Naive thymus-derived CD8-positive, alpha-beta T cell (primary cell): ENCODE results near the gene ARFGAP2. TPM values are rescaled to one million over a fixed set of nuclear protein-coding genes. Genes with fewer than 3 reads are reported as not detected.
"Not testable (repeated sequence)": the region's sequence is repeated elsewhere in the genome, so short reads cannot be mapped to it uniquely, and the experiment has no call there.

Source experiments
- ATAC-seq, 2 donors: fragments of 150-1000 bp; cut with Tn5 transposase in 1 of 2; sonication (Bioruptor Pico), chemical (Tn5 transposase) in 1 of 2; 1 replicate in 1 of 2; 2 replicates in 1 of 2; pipeline ENCODE4 v1.10.0; 2021; ENCODE audit warnings: mild to moderate bottlenecking in 2 of 2, moderate library complexity in 2 of 2
- POLR2A ChIA-PET: fragments of 350-600 bp; sonication (Branson Sonifier 250); formaldehyde crosslinking; loops from one replicate; lab custom pipeline; 2021; ENCODE audit warnings: antibody characterized with exemption; lab: Charles Lee
- DNase-seq, 10 donors: peaks; one replicate each; pipeline versions ENCODE4 v3.0.0 to v3.0.0-alpha.2; 2020 to 2022
- H3K27ac Mint-ChIP-seq, 10 donors: one replicate each; pipeline ENCODE4 v1.8.0; 2020 to 2022; ENCODE audit warnings: mild to moderate bottlenecking in 10 of 10, mixed read lengths in 10 of 10, moderate library complexity in 4 of 10, inconsistent platforms in 1 of 10
- H3K27me3 Mint-ChIP-seq, 5 donors: one replicate each; pipeline ENCODE4 v1.8.0; 2021 to 2022; ENCODE audit warnings: mixed read lengths in 5 of 5
- H3K36me3 Mint-ChIP-seq, 3 donors: one replicate each; pipeline ENCODE4 v1.8.0; 2020 to 2022; ENCODE audit warnings: mixed read lengths in 3 of 3, mild to moderate bottlenecking in 2 of 3, inconsistent platforms in 1 of 3
- H3K4me1 Mint-ChIP-seq, 4 donors: one replicate each; pipeline ENCODE4 v1.8.0; 2021 to 2022; ENCODE audit warnings: mixed read lengths in 4 of 4
- H3K4me3 Mint-ChIP-seq, 10 donors: one replicate each; pipeline ENCODE4 v1.8.0; 2020 to 2022; ENCODE audit warnings: mild to moderate bottlenecking in 10 of 10, mixed read lengths in 10 of 10, moderate library complexity in 6 of 10, inconsistent platforms in 1 of 10
- H3K9me3 Mint-ChIP-seq, 9 donors: one replicate each; pipeline ENCODE4 v1.8.0; 2020 to 2022; ENCODE audit warnings: mixed read lengths in 9 of 9, mild to moderate bottlenecking in 3 of 9, inconsistent platforms in 1 of 9, moderate library complexity in 1 of 9
- polyA plus RNA-seq, 3 donors: library from polyadenylated mRNA; unstranded; fragments of 300-500 nt; fragmentation: Illumina TruSeq; gene quantifications; one replicate each; pipeline ENCODE4 v1.2.3, GENCODE V29; 2021
- total RNA-seq, 8 experiments: library from RNA in 2 of 8; stranded (reverse) in 2 of 8; gene quantifications; one replicate each; pipeline ENCODE4 v1.2.3 and lab custom pipeline; 2021 to 2026

Gene ARFGAP2
- total and polyA plus RNA-seq, 5 experiments from 2014 or later, result 97.8 to 172 (median 111) TPM

DNA sequence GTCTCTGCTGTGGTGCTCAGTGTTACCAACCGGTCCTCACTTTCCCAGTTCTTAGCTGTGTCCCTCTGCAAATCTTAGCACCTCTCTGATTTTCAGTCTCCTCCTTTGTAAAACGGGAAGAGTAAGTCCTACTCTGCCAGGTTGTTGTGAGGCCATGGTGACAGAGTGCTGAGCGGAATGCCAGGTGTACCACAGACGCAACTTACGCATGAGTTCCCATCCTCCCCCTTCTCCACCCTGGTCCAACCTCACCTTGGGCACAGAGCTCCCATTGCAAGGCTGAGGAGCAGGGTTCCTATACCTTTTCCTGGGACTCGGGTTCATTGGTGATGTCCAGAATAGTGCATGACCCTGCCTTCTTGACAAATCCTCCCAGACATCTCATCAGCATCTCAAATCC lies 30.8 kb upstream of the ARFGAP2 start:
- no peak for ATAC-seq
- no peak for DNase-seq
- Mint-ChIP-seq H3K4me3 (no peak overlapping the region), H3K4me1 (peaks cover 0 to 2% (median 0%) of the 10 kb centered on the region in 4 donors), H3K9me3 (no peaks in the 10 kb centered on the region), H3K27me3 (no peaks in the 10 kb centered on the region), H3K27ac (no peak overlapping the region), H3K36me3 (no peaks in the 10 kb centered on the region)
- POLR2A ChIA-PET, result interaction anchor here (1.2 kb wide), 1 partner anchor 20 kb away, joined by 4 read pairs; no protein-coding TSS in a partner anchor

DNA sequence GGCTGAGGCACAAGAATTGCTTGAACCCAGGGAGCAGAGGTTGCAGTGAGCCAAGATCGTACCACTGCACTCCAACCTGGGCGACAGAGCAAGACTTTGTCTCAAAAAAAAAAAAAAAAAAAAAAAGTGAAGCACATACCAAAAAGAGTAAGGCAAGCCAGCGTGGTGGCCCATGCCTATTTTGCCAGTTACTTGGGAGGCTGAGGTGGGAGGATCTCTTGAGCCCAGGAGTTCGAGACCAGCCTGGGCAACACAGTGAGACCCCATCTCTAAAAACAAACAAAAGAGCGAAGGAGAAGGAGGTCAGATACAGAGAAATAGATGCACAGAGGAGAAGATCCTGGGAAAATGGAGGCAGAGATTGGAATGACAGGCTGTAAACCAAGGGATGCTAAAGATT lies 29.9 kb upstream of the ARFGAP2 start:
- peak overlapping the region in 2 of 10 donors; percentile 16 to 21 for H3K27ac Mint-ChIP-seq
- H3K4me3 Mint-ChIP-seq, DNase-seq, H3K4me1 Mint-ChIP-seq, H3K9me3 Mint-ChIP-seq, H3K36me3 Mint-ChIP-seq, H3K27me3 Mint-ChIP-seq, ATAC-seq: not testable (repeated sequence)
- POLR2A ChIA-PET, result interaction anchor here (1.5 kb wide), 1 partner anchor 9 kb away, joined by 3 read pairs; no protein-coding TSS in a partner anchor

DNA sequence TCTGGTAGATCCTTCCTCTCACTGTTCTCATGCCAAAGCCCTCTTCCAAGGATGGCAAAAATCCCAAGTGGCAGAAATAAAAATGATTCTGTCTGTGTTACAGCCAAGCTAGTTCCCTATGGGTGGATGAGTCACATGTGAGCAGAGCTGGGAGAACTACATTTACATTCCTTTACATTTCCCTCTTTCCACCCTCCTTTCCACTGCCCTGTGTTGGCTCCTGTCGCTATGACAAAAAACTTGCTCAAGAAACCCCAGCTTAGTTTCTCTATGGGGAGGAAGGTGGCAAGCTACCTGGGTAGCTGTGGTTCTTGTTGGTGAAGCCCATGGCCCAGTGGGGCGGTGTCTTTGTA lies 27.9 kb upstream of the ARFGAP2 start:
- Mint-ChIP-seq H3K4me3 (no peak overlapping the region), H3K27me3 (no peaks in the 10 kb centered on the region), H3K4me1 (peaks cover 0 to 2% (median 0%) of the 10 kb centered on the region in 4 donors), H3K27ac (no peak overlapping the region), H3K36me3 (no peaks in the 10 kb centered on the region), H3K9me3 (no peaks in the 10 kb centered on the region)
- POLR2A ChIA-PET, result interaction anchor here (0.9 kb wide), 1 partner anchor 10 kb away, joined by 5 read pairs; the partner anchor contains the start of gene DDB2
- ATAC-seq (no peak), DNase-seq (no peak)

DNA sequence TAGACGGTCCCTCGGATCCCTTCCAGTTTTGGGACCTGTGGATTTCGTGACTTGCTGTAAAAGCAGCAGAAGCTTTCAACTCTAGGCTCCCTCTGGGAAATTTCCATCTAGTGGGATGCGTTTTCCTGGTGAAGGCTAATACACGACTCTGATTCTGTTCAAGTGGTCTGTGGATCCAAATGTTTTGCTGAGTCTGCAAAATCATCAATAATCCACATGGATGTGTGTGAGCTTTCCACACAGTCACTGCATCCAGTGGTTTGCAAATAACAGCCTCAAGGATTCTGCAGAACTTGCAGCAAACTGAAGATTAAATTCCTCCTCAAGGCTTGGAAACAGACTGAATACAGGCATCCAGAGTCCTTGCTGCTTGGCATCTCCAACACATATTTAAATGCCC lies 25.9 kb upstream of the ARFGAP2 start:
- Mint-ChIP-seq H3K9me3 (no peaks in the 10 kb centered on the region), H3K4me3 (no peak overlapping the region), H3K36me3 (no peaks in the 10 kb centered on the region), H3K27me3 (peaks cover 0 to 2% (median 0%) of the 10 kb centered on the region in 5 donors), H3K27ac (no peak overlapping the region), H3K4me1 (peaks cover 0 to 2% (median 0%) of the 10 kb centered on the region in 4 donors)
- ATAC-seq (no peak), DNase-seq (no peak)
- POLR2A ChIA-PET, result interaction anchor here (0.7 kb wide), 1 partner anchor 8 kb away, joined by 3 read pairs; no protein-coding TSS in a partner anchor

DNA sequence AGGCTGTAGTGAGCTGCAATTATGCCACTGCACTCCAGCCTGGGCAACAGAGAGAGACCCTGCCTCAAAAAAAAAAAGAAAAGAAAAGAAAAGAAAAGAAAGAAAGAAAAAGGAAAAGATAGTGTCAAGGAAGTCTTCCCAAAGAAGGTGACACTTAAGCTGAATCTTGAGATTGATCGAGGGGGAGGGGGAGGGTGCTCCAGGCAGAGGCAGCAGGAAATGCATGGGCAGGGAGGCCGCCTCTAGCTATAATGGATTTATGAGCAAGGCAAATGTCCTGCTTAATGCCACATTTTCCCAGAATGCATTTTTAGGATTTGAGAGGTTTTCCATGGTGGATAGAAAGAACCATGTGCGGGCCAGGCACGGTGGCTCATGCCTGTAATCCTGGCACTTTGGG lies 24.3 kb upstream of the ARFGAP2 start:
- no peak overlapping the region for H3K27ac Mint-ChIP-seq
- H3K9me3 Mint-ChIP-seq, result no peaks in the 10 kb centered on the region
- no peak overlapping the region for H3K4me3 Mint-ChIP-seq
- peaks cover 0 to 2% (median 0%) of the 10 kb centered on the region in 5 donors for H3K27me3 Mint-ChIP-seq
- H3K36me3 Mint-ChIP-seq, result no peaks in the 10 kb centered on the region
- no peaks in the 10 kb centered on the region for H3K4me1 Mint-ChIP-seq
- POLR2A ChIA-PET, result no interaction called here
- ATAC-seq (no peak), DNase-seq (no peak)

DNA sequence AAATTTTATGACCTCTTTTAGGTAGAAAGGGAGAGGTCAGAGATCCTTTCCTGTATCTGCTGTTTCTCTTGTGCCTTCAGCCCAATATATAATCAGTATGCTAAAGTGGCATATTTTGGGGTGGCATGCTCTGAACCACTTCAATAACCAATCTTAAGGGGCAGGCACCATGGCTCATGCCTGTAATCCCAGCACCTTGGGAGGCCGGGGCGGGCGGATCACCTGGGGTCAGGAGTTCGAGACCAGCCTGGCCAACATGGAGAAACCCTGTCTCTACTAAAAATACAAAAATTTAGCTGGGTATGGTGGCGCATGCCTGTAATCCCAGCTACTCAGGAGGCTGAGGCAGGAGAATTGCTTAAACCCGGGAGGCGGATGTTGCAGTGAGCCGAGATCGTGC lies 21.5 kb upstream of the ARFGAP2 start:
- DNase-seq, H3K9me3 Mint-ChIP-seq, H3K4me1 Mint-ChIP-seq, ATAC-seq, POLR2A ChIA-PET, H3K27ac Mint-ChIP-seq, H3K27me3 Mint-ChIP-seq, H3K36me3 Mint-ChIP-seq, H3K4me3 Mint-ChIP-seq: not testable (repeated sequence)

DNA sequence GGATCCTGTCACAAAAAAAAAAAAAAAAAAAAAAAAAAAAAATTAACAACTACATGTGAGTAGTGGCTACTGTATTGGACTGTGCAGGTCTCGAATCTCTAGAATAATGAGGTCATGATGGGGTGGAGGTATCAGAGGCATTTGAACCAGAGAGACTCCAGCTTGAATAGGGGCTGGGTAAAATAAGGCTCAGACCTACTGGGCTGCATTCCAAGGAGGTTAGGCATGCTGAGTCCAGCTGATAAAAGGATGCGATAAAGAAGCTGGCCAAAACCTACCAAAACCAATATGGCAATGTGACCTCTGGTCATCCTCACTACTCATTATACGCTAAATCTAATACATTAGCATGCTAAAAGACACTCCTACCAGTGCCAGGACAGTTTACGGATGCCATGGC lies 15.4 kb upstream of the ARFGAP2 start:
- DNase-seq, result no peak
- Mint-ChIP-seq H3K9me3 (no peaks in the 10 kb centered on the region), H3K27ac (peak overlapping the region in 1 of 10 donors; percentile 34), H3K36me3 (no peaks in the 10 kb centered on the region), H3K4me3 (no peak overlapping the region), H3K27me3 (peaks cover 0 to 13% (median 5%) of the 10 kb centered on the region in 5 donors), H3K4me1 (peaks cover 0 to 4% (median 2%) of the 10 kb centered on the region in 4 donors)
- POLR2A ChIA-PET, result no interaction called here
- ATAC-seq, result no peak

DNA sequence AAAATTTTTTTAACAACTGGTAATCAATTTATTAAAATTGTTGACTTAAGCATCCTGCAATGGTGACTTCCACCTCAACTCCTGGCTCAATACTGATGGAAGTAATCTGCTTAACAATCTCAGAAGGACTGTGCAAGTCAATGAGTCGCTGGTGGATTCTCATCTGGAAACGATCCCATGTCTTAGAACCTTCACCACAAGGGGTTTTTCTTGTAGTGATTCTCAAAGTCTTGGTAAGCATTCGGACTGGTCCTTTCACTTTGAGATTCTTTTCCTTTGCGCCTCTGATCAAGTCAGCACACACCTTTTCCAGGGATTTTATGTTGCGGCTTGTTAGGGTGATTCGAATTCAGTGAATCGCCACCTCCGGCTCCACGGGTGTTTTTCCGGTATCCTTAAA lies 14.5 kb upstream of the ARFGAP2 start:
- H3K4me3 Mint-ChIP-seq, ATAC-seq, H3K36me3 Mint-ChIP-seq, H3K9me3 Mint-ChIP-seq, H3K4me1 Mint-ChIP-seq, H3K27ac Mint-ChIP-seq, DNase-seq: not testable (repeated sequence)
- POLR2A ChIA-PET, result interaction anchor here (0.6 kb wide), 1 partner anchor 38 kb away, joined by 4 read pairs; no protein-coding TSS in a partner anchor
- peaks cover 0 to 17% (median 5%) of the 10 kb centered on the region in 5 donors for H3K27me3 Mint-ChIP-seq

DNA sequence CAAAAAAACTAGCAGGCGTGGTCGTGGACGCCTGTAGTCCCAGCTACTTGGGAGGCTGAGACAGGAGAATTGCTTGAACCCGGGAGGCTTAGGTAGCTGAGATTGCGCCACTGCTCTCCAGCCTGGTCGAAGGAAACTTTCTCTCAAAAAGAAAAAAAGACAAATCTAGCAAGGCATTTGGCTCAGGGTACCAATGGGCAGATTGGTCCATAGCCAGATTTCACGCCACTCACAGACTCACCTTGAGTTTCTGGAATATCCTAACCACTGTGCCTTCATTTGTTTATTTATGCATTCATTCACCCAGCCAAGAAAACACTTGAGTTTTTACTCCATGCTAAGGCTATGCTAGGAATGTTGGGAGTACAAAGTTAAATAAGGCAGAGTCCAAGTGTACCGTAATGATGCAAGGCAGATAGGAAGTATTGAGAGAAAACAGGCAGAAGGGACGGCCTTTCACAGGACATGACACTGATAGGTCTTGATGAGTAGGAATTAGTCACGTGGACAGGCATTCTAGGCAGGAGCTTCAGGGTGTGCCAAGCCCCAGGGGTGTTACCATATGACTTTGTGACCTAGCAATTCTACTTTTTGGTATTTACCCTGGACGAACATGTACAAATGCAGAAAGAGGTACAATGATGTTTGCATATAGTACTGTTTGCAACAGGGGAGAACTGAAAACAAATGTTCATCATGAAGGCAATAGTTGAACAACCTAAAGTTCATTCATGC lies 12.6 kb upstream of the ARFGAP2 start:
- Mint-ChIP-seq H3K36me3 (no peaks in the 10 kb centered on the region), H3K27me3 (peaks cover 2 to 24% (median 5%) of the 10 kb centered on the region in 5 donors), H3K4me3 (no peak overlapping the region), H3K4me1 (peaks cover 3 to 9% (median 7%) of the 10 kb centered on the region in 4 donors), H3K9me3 (no peaks in the 10 kb centered on the region), H3K27ac (no peak overlapping the region)
- POLR2A ChIA-PET, result interaction anchor here (1.8 kb wide), 1 partner anchor 25 kb away, joined by 14 read pairs; the partner anchor contains the start of gene DDB2
- no peak for DNase-seq
- no peak for ATAC-seq

DNA sequence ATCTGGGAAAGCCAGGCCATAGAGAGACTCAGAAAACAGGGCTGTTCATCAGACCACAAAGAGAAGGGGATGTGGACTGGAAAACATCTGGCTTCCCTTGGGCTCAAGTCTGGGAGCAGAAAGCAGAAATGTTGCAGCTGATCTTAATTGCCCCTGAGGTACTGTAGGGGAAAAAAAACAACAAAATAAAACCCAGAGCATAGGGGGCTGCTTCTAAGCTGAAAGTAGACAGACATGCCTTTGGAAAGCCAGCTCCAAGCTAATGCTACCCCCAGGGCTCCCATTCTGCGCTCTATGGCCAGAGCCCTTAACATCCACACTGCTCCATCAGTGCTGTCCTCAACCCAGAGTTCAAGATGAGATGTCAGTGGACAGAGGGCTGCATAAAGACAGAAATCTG lies 11.6 kb upstream of the ARFGAP2 start:
- peak overlapping the region in 2 of 10 donors; percentile 78 to 82 for H3K4me3 Mint-ChIP-seq
- peaks cover 3 to 9% (median 7%) of the 10 kb centered on the region in 4 donors for H3K4me1 Mint-ChIP-seq
- DNase-seq (no peak), ATAC-seq (no peak)
- H3K9me3 Mint-ChIP-seq, result no peaks in the 10 kb centered on the region
- H3K36me3 Mint-ChIP-seq, result no peaks in the 10 kb centered on the region
- H3K27ac Mint-ChIP-seq, result no peak overlapping the region
- peaks cover 5 to 34% (median 15%) of the 10 kb centered on the region in 5 donors for H3K27me3 Mint-ChIP-seq
- POLR2A ChIA-PET, result interaction anchor here (0.6 to 3.9 kb wide), 5 partner anchors 11 to 47 kb away, joined by 4 to 38 read pairs (median 7); partner anchors contain the start of gene DDB2

DNA sequence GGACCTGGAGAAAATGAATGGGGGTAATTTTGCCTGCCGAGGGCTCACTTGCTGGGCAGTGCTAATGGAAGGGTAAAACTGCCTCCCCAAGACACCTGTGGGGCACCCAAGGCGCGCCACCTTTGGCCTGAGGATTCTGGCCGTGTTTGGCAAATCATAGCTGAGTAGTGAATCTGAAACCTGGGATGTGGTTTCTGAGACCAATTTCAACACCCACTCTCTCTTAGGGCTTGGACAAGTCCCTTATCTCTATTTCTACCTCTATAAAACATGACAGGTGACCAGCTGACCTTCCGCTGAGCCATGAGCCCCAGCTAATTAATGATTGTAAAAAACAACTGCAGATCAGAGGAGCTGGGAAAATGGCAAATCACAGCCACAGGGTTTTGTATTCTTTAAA lies 11.0 kb upstream of the ARFGAP2 start:
- peak overlapping the region in 1 of 10 donors; percentile 47 for H3K27ac Mint-ChIP-seq
- ATAC-seq, result no peak

DNA sequence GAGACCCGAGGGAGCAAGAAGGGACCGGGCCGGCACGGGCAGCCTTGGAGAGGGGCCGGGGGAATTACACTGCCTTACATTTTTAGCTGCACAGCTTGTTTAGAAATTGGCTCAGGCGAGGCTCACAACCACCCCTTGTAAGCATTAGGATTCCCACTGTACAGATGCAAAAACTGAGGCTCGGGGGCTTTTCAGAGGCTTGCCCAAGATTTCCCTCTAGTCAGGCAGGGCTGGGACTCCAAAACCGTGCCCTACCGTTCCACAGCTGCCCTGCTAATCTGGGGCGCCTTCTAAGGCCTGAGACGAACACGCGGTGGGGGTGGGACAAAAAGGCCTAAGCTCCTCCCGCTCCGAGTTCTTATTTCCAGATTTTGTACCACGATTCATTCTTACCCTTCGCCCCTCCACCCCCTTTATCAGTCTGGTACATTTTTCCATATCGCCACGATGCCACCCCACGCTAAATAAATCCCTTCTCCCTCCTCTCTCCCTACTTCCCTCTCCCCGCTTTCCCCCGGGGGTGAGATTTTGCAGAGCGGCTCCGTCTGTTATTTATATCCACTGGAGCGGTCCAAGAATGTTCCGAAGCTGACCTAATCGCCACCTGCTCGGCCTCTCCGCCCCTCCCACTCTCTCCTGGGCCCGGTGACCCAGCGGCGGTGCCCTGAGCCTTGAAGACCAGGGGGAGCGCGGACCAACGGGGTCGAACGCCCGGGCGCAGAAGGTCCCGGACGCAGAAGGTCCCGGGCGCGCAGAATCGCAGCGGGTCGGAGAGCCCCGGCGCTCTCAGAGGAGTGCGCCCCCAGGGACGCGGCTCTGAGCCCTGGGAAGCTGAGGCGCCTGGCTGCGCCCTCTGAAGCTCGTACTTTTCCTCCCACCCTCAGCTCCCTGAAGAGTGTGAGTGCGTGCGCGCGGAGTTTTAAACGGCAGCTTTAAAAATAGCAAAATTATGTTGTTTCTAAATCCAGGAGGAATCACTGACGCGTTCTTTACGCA lies 10.3 kb upstream of the ARFGAP2 start:
- no peaks in the 10 kb centered on the region for H3K9me3 Mint-ChIP-seq
- no peaks in the 10 kb centered on the region for H3K36me3 Mint-ChIP-seq
- peaks cover 3 to 9% (median 7%) of the 10 kb centered on the region in 4 donors for H3K4me1 Mint-ChIP-seq
- H3K4me3 Mint-ChIP-seq, result peak overlapping the region; percentile 72 to 90 (median 82)
- H3K27me3 Mint-ChIP-seq, result peaks cover 5 to 46% (median 15%) of the 10 kb centered on the region in 5 donors
- DNase-seq, result peak in 7 of 10 donors; percentile 14 to 43 (median 39)
- POLR2A ChIA-PET, result interaction anchor here (0.9 to 3.9 kb wide), 3 partner anchors 9 to 28 kb away, joined by 4 to 38 read pairs (median 7); partner anchors contain the start of gene DDB2
- H3K27ac Mint-ChIP-seq, result peak overlapping the region in 2 of 10 donors; percentile 47 to 83
- ATAC-seq, result peak; percentile 61 to 76

More for the DNA sequence above, 11.0 kb upstream of the ARFGAP2 start:
- Mint-ChIP-seq H3K36me3 (no peaks in the 10 kb centered on the region), H3K27me3 (peaks cover 5 to 39% (median 15%) of the 10 kb centered on the region in 5 donors), H3K9me3 (no peaks in the 10 kb centered on the region), H3K4me1 (peaks cover 3 to 9% (median 7%) of the 10 kb centered on the region in 4 donors), H3K4me3 (peak overlapping the region in 8 of 10 donors; percentile 32 to 84 (median 78))
- POLR2A ChIA-PET, result interaction anchor here (0.6 to 3.9 kb wide), 4 partner anchors 10 to 27 kb away, joined by 4 to 38 read pairs (median 6); partner anchors contain the start of gene DDB2
- no peak for DNase-seq
